HEK293T (cell line): ENCODE measurements around the gene TUBB4B.
A peak's percentile ranks its signal among the peaks of the same experiment; 100 is the strongest.

ENCODE experiments used
- CTCF ChIA-PET: fragments of 350-600 bp; formaldehyde crosslinking; extraction: SDS; loops from one replicate; lab custom pipeline; 2021; ENCODE audit warnings: antibody characterized with exemption, inconsistent platforms; lab: Yijun Ruan, JAX
- POLR2A ChIA-PET: fragments of 350-600 bp; formaldehyde crosslinking; extraction: SDS; loops from one replicate; lab custom pipeline; 2020; ENCODE audit warnings: antibody characterized with exemption, inconsistent platforms; lab: Yijun Ruan, JAX
- DNase-seq: peaks from one replicate; pipeline ENCODE4 v3.0.0; 2012; ENCODE audit warnings: mixed read lengths; ENCODE audit errors: extremely low spot score
- ARNT ChIP-seq: fragments of 450-650 bp; IDR thresholded peaks from 2 replicates; pipeline ENCODE4 v1.6.1; 2017; ENCODE audit warnings: mild to moderate bottlenecking
- BHLHE40 ChIP-seq: fragments of 450-650 bp; IDR thresholded peaks from 2 replicates; pipeline ENCODE4 v1.6.1; 2016; ENCODE audit warnings: mild to moderate bottlenecking, moderate library complexity, borderline replicate concordance
- CTBP1 ChIP-seq: fragments of 450-650 bp; IDR thresholded peaks from 2 replicates; pipeline ENCODE4 v1.6.1; 2016; ENCODE audit warnings: borderline replicate concordance
- ELF4 ChIP-seq: fragments of 450-650 bp; IDR thresholded peaks from 2 replicates; pipeline ENCODE4 v1.6.1; 2017; ENCODE audit warnings: antibody characterized with exemption
- FOXA1 ChIP-seq: fragments of 450-650 bp; IDR thresholded peaks from 2 replicates; pipeline ENCODE4 v1.6.1; 2016; ENCODE audit warnings: mild to moderate bottlenecking
- FOXK2 ChIP-seq: fragments of 450-650 bp; IDR thresholded peaks from 2 replicates; pipeline ENCODE4 v1.6.1; 2016; ENCODE audit warnings: mild to moderate bottlenecking
- FOXM1 ChIP-seq: fragments of 450-650 bp; IDR thresholded peaks from 2 replicates; pipeline ENCODE4 v1.6.1; 2017; ENCODE audit warnings: mild to moderate bottlenecking, borderline replicate concordance
- HDGF ChIP-seq: fragments of 450-650 bp; IDR thresholded peaks from 2 replicates; pipeline ENCODE4 v1.6.1; 2017; ENCODE audit warnings: antibody characterized with exemption, borderline replicate concordance
- L3MBTL2 ChIP-seq: fragments of 450-650 bp; conservative IDR thresholded peaks from 2 replicates; pipeline ENCODE4 v1.6.1; 2016; ENCODE audit warnings: mild to moderate bottlenecking
- LEF1 ChIP-seq: fragments of 450-650 bp; IDR thresholded peaks from 2 replicates; pipeline ENCODE4 v1.6.1; 2017; ENCODE audit warnings: mild to moderate bottlenecking, borderline replicate concordance
- NFRKB ChIP-seq: fragments of 450-650 bp; IDR thresholded peaks from 2 replicates; pipeline ENCODE4 v1.6.1; 2016; ENCODE audit warnings: mild to moderate bottlenecking, moderate library complexity
- PKNOX1 ChIP-seq: fragments of 450-650 bp; IDR thresholded peaks from 2 replicates; pipeline ENCODE4 v1.6.1; 2016
- SP1 ChIP-seq: fragments of 450-650 bp; IDR thresholded peaks from 2 replicates; pipeline ENCODE4 v1.6.1; 2017
- SUZ12 ChIP-seq: fragments of 450-650 bp; IDR thresholded peaks from 2 replicates; pipeline ENCODE4 v1.6.1; 2016; ENCODE audit warnings: mild to moderate bottlenecking
- TARDBP ChIP-seq: fragments of 450-650 bp; IDR thresholded peaks from 2 replicates; pipeline ENCODE4 v1.6.1; 2016
- ZNF384 ChIP-seq: fragments of 450-650 bp; IDR thresholded peaks from 2 replicates; pipeline ENCODE4 v1.6.1; 2016

TUBB4B gene

GRCh38 chr9:137205126-137206069, 35.7 kb upstream of the TUBB4B start, which contains the start of the genes NDOR1 and TMEM203:
TSS of gene NDOR1 (plus strand) at chr9:137205700. CDS start at chr9:137205778, 78 bp downstream.
TSS of gene TMEM203 (minus strand) at chr9:137205648. CDS start at chr9:137205414, 234 bp downstream.
- no peak for TF ChIP-seq TARDBP
- peak; percentile 49 for TF ChIP-seq ELF4
- no peak for TF ChIP-seq BHLHE40
- TF ChIP-seq FOXM1: no peak
- no peak for TF ChIP-seq PKNOX1
- peak; percentile 53 for TF ChIP-seq L3MBTL2
- CTCF ChIA-PET: no interaction called here
- POLR2A ChIA-PET: interaction anchor here (0.6 to 2.3 kb wide), 11 partner anchors 10 to 75 kb away, joined by 3 to 16 read pairs (median 5); partner anchors contain the start of genes ANAPC2, RNF208, SSNA1 and TUBB4B
- peak; percentile 94 for DNase-seq

GRCh38 chr9:137206602-137207001, 34.5 kb upstream of the TUBB4B start:
- DNase-seq: no peak
- TF ChIP-seq FOXM1 (no peak), FOXA1 (no peak), PKNOX1 (no peak), ARNT (no peak), LEF1 (no peak), CTBP1 (no peak), ZNF384 (no peak), ELF4 (no peak), SUZ12 (no peak), TARDBP (no peak), L3MBTL2 (no peak)
- ChIA-PET POLR2A (interaction anchor here (1.0 to 1.9 kb wide), 4 partner anchors 10 to 77 kb away, joined by 3 to 6 read pairs (median 4); no protein-coding TSS in a partner anchor), CTCF (interaction anchor here (0.6 kb wide), 1 partner anchor 145 kb away, joined by 4 read pairs; no protein-coding TSS in a partner anchor)

GRCh38 chr9:137211532-137211931, 29.6 kb upstream of the TUBB4B start:
- ChIA-PET CTCF (no interaction called here), POLR2A (interaction anchor here (0.6 to 1.1 kb wide), 2 partner anchors 9 to 11 kb away, joined by 3 to 5 read pairs; partner anchors contain the start of gene RNF208)
- no peak for TF ChIP-seq LEF1
- TF ChIP-seq SUZ12: no peak
- no peak for TF ChIP-seq NFRKB
- no peak for TF ChIP-seq FOXK2
- TF ChIP-seq TARDBP: no peak
- TF ChIP-seq CTBP1: no peak
- TF ChIP-seq ZNF384: no peak
- TF ChIP-seq FOXA1: no peak
- no peak for TF ChIP-seq BHLHE40
- no peak for TF ChIP-seq ELF4
- TF ChIP-seq PKNOX1: no peak
- no peak for TF ChIP-seq HDGF
- no peak for TF ChIP-seq ARNT
- no peak for TF ChIP-seq L3MBTL2
- TF ChIP-seq FOXM1: no peak
- TF ChIP-seq SP1: no peak
- DNase-seq: no peak

- ChIA-PET POLR2A (interaction anchor here (1.0 to 1.5 kb wide), 3 partner anchors 10 to 23 kb away, joined by 3 to 5 read pairs (median 3); partner anchors contain the start of gene RNF208), CTCF (no interaction called here)
- no peak for TF ChIP-seq L3MBTL2
- no peak for TF ChIP-seq HDGF
- no peak for TF ChIP-seq ZNF384
- no peak for TF ChIP-seq LEF1
- no peak for TF ChIP-seq PKNOX1
- no peak for TF ChIP-seq SP1
- TF ChIP-seq ARNT: no peak
- TF ChIP-seq CTBP1: no peak
- no peak for TF ChIP-seq TARDBP
- no peak for TF ChIP-seq FOXM1
- no peak for TF ChIP-seq NFRKB
- no peak for TF ChIP-seq FOXA1
- TF ChIP-seq FOXK2: no peak
- no peak for TF ChIP-seq ELF4
- TF ChIP-seq BHLHE40: no peak
- TF ChIP-seq SUZ12: no peak
- no peak for DNase-seq
These were observed 28.6 kb upstream of the TUBB4B start for GRCh38 chr9:137212520-137212919.
